Osteoblast (primary cell): ENCODE data around the gene UBE2Z. TPM values are rescaled to one million over a fixed set of nuclear protein-coding genes. Genes with fewer than 3 reads are reported as not detected.
"Not testable (repeated sequence)": the region's sequence is repeated elsewhere in the genome, so short reads cannot be mapped to it uniquely, and the experiment has no call there.

Experiments used
- DNase-seq: peaks from one replicate; pipeline ENCODE4 v3.0.0; 2011; ENCODE audit warnings: low spot score, mixed read lengths; ENCODE audit not compliant: insufficient read length; ENCODE audit errors: missing footprints
- H2AFZ ChIP-seq: 2 replicates; pipeline ENCODE4 v1.6.0; 2011; ENCODE audit warnings: mild to moderate bottlenecking, low read length
- H3K27ac ChIP-seq: 2 replicates; pipeline ENCODE4 v1.5.1; 2011; ENCODE audit warnings: mild to moderate bottlenecking, low read depth, low read length, moderate library complexity
- H3K27me3 ChIP-seq: 2 replicates; pipeline ENCODE4 v1.6.0; 2012; ENCODE audit warnings: mild to moderate bottlenecking, control low read depth, inconsistent platforms, low read length, moderate library complexity; ENCODE audit not compliant: insufficient read depth
- H3K36me3 ChIP-seq: 2 replicates; pipeline ENCODE4 v1.5.1; 2011; ENCODE audit warnings: mild to moderate bottlenecking, low read length, control low read depth, moderate library complexity; ENCODE audit not compliant: insufficient read depth
- H3K4me1 ChIP-seq: 2 replicates; pipeline ENCODE4 v1.5.1; 2011; ENCODE audit warnings: mild to moderate bottlenecking, low read length, control low read depth, moderate library complexity; ENCODE audit not compliant: insufficient read depth
- H3K4me2 ChIP-seq: 2 replicates; pipeline ENCODE4 v1.6.0; 2011; ENCODE audit warnings: mild to moderate bottlenecking, low read length; ENCODE audit not compliant: insufficient read depth
- H3K4me3 ChIP-seq: fragments of 200-600 bp; sonication (generic); 3 replicates; pipeline ENCODE4 v1.5.1; 2012; ENCODE audit warnings: mild to moderate bottlenecking, low read length, inconsistent platforms; ENCODE audit not compliant: insufficient read depth
- H3K79me2 ChIP-seq: 2 replicates; pipeline ENCODE4 v1.6.0; 2012; ENCODE audit warnings: mild to moderate bottlenecking, low read length, control low read depth, inconsistent platforms; ENCODE audit not compliant: insufficient read depth
- H3K9me3 ChIP-seq: 2 replicates; pipeline ENCODE4 v1.5.1; 2011; ENCODE audit warnings: low read depth, low read length, control low read depth
- H4K20me1 ChIP-seq: 2 replicates; pipeline ENCODE4 v1.6.0; 2012; ENCODE audit warnings: mild to moderate bottlenecking, low read length, control low read depth; ENCODE audit not compliant: insufficient read depth
- total RNA-seq: library from RNA; depleted of rRNA; stranded (reverse); fragments of >200 nt; gene quantifications from 2 replicates; pipeline ENCODE4 v1.2.3, GENCODE V29; 2012
- TF ChIP-seq, protein P1 (sequence below): IDR thresholded peaks from 2 replicates; pipeline ENCODE4 v1.5.1; 2011; ENCODE audit warnings: mild to moderate bottlenecking, low read depth, low read length, moderate library complexity; ENCODE audit errors: extremely low read depth

Gene UBE2Z
- total RNA-seq, 1 donor: 98.8 TPM

- Histone ChIP-seq H2AFZ (no peak overlapping the region), H3K79me2 (no peaks in the 10 kb centered on the region), H3K4me2 (no peak overlapping the region), H3K27ac (no peak overlapping the region), H3K4me3 (no peak overlapping the region), H3K36me3 (peaks cover 10% of the 10 kb centered on the region), H3K4me1 (no peaks in the 10 kb centered on the region), H4K20me1 (no peaks in the 10 kb centered on the region), H3K9me3 (no peaks in the 10 kb centered on the region), H3K27me3 (peaks cover 6% of the 10 kb centered on the region)
- no peak for DNase-seq
- TF ChIP-seq, protein P1, sequence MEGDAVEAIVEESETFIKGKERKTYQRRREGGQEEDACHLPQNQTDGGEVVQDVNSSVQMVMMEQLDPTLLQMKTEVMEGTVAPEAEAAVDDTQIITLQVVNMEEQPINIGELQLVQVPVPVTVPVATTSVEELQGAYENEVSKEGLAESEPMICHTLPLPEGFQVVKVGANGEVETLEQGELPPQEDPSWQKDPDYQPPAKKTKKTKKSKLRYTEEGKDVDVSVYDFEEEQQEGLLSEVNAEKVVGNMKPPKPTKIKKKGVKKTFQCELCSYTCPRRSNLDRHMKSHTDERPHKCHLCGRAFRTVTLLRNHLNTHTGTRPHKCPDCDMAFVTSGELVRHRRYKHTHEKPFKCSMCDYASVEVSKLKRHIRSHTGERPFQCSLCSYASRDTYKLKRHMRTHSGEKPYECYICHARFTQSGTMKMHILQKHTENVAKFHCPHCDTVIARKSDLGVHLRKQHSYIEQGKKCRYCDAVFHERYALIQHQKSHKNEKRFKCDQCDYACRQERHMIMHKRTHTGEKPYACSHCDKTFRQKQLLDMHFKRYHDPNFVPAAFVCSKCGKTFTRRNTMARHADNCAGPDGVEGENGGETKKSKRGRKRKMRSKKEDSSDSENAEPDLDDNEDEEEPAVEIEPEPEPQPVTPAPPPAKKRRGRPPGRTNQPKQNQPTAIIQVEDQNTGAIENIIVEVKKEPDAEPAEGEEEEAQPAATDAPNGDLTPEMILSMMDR: no peak
Measured at GRCh38 chr17:48868916-48869500, 39.2 kb upstream of the UBE2Z start.

- Histone ChIP-seq H3K4me3 (no peak overlapping the region), H3K27ac (no peak overlapping the region), H2AFZ (no peak overlapping the region), H3K9me3 (no peaks in the 10 kb centered on the region), H3K4me1 (no peaks in the 10 kb centered on the region), H3K79me2 (no peaks in the 10 kb centered on the region), H3K36me3 (peaks cover 2% of the 10 kb centered on the region), H3K4me2 (no peak overlapping the region), H4K20me1 (no peaks in the 10 kb centered on the region), H3K27me3 (peaks cover 7% of the 10 kb centered on the region)
- TF ChIP-seq, protein P1: no peak
- peak; percentile 74 for DNase-seq
Measured at GRCh38 chr17:48869821-48870318, 38.3 kb upstream of the UBE2Z start.

- H4K20me1 ChIP-seq: no peaks in the 10 kb centered on the region
- H3K27ac ChIP-seq: no peak overlapping the region
- H3K27me3 ChIP-seq: peaks cover 9% of the 10 kb centered on the region
- H3K79me2 ChIP-seq: no peaks in the 10 kb centered on the region
- no peak for DNase-seq
- no peak overlapping the region for H3K4me3 ChIP-seq
- no peak overlapping the region for H2AFZ ChIP-seq
- H3K9me3 ChIP-seq: no peaks in the 10 kb centered on the region
- no peaks in the 10 kb centered on the region for H3K36me3 ChIP-seq
- H3K4me2 ChIP-seq: no peak overlapping the region
- TF ChIP-seq, protein P1: no peak
- no peaks in the 10 kb centered on the region for H3K4me1 ChIP-seq
Measured at GRCh38 chr17:48871035-48871550, 37.1 kb upstream of the UBE2Z start.

DNA sequence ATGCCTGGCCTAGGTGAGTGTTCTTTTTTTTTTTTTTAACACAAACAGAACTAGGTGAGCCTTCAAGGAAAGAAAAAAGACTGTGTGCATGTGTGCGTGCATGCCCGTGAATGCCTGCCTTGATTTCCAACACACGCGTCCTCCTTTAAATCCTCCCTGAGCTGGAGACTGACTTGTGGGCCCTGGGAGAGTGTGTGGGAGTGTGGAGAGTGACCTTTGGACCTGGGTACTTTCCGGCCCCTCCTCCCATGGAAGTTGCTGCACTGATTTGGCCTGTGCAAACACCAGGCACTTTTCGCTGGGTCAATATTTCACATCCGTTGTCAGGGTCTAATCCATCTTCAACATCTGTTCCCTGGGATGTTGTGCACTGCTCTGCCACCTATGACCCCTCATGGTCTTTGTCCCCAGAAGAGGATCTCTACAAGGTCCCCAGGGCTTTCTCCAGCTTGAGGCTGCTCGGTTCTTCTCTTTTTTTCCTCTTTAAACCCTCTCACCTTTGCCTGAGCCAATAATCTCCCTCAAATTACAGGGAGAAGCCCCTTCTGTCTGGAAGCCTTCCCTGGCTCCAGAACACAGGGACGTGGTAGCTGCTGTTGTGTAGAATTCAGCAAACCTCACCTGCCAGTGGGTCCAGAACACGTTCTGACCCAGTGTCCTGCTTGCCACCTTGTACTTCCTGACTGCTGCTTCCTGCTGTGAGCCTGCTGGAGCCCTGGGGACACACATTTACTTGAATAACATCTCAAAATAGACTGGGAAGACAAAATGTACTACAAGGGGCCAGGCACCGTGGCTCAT, 36.5 kb upstream of the UBE2Z start:
- DNase-seq: no peak
- Histone ChIP-seq H3K36me3 (no peaks in the 10 kb centered on the region), H2AFZ (no peak overlapping the region), H3K4me3 (no peak overlapping the region), H4K20me1 (no peaks in the 10 kb centered on the region), H3K27ac (no peak overlapping the region), H3K79me2 (no peaks in the 10 kb centered on the region), H3K4me1 (no peaks in the 10 kb centered on the region), H3K9me3 (no peaks in the 10 kb centered on the region), H3K4me2 (no peak overlapping the region), H3K27me3 (peaks cover 12% of the 10 kb centered on the region)
- TF ChIP-seq, protein P1: no peak

GRCh38 chr17:48872409-48872808, 35.8 kb upstream of the UBE2Z start:
- not testable (repeated sequence) for H3K9me3 ChIP-seq, DNase-seq, H3K36me3 ChIP-seq, H3K4me2 ChIP-seq, H3K79me2 ChIP-seq, H3K4me1 ChIP-seq, H3K27ac ChIP-seq, H4K20me1 ChIP-seq, H2AFZ ChIP-seq, H3K4me3 ChIP-seq
- peaks cover 14% of the 10 kb centered on the region for H3K27me3 ChIP-seq
